HG02870 (cell line): ENCODE results near the gene GJB3.
A peak's percentile ranks its signal among the peaks of the same experiment; 100 is the strongest.
"Not testable (repeated sequence)": the region's sequence is repeated elsewhere in the genome, so short reads cannot be mapped to it uniquely, and the experiment has no call there.

Experiments used
- ATAC-seq: cut with Tn5 transposase; IDR thresholded peaks from one replicate; pipeline ENCODE4 v1.9.1; 2021; ENCODE audit warnings: mild to moderate bottlenecking, moderate library complexity; ENCODE audit not compliant: unreplicated experiment

Gene GJB3

GRCh38 chr1:34785231-34785874, 4.3 kb downstream of the GJB3 start:
- ATAC-seq = no peak

GRCh38 chr1:34785875-34786470, 5.0 kb downstream of the GJB3 start:
- ATAC-seq = no peak

DNA sequence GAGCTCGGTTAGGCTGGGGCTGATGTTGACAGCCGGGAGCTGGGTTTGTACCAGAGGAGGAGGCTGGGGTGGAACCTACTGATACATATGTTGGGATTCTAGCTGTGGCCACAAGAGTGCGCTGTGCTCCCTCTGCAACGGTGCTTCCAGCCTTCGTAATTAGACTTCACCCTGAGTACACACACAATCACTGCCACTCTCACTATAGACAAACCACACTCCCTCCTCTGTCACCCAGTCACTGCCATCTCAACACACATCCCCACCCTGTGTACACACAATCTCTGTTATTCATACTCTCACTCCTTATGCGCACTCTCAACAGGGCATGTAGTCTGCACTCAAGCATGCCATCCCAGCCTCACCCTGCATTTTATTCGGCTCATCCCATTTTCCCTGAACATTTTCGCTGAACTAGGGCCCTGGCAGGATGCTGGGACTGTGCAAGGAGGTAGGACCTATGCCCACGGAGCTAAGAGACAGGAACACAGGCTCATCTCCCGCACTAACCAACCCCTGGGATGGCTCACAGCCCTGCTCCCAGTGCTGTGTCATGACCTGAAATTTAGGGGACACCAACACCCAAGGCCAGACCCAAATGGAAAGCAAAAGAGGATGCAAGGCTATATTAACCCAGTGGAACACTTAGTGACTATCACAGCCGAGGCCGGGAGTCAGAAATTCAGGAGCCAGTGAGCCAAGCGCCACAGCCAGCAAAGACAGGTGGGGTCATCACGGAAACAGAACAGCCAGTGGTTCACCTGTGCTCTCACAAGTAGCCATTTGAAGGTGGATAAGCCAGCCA, 5.7 kb downstream of the GJB3 start:
- no peak for ATAC-seq

- no peak for ATAC-seq
Observed at GRCh38 chr1:34787461-34788420, 6.7 kb downstream of the GJB3 start.

- ATAC-seq = no peak
Observed at GRCh38 chr1:34790985-34791384, 10.0 kb downstream of the GJB3 start.

- no peak for ATAC-seq
Observed at GRCh38 chr1:34792424-34792823, 11.4 kb downstream of the GJB3 start.

DNA sequence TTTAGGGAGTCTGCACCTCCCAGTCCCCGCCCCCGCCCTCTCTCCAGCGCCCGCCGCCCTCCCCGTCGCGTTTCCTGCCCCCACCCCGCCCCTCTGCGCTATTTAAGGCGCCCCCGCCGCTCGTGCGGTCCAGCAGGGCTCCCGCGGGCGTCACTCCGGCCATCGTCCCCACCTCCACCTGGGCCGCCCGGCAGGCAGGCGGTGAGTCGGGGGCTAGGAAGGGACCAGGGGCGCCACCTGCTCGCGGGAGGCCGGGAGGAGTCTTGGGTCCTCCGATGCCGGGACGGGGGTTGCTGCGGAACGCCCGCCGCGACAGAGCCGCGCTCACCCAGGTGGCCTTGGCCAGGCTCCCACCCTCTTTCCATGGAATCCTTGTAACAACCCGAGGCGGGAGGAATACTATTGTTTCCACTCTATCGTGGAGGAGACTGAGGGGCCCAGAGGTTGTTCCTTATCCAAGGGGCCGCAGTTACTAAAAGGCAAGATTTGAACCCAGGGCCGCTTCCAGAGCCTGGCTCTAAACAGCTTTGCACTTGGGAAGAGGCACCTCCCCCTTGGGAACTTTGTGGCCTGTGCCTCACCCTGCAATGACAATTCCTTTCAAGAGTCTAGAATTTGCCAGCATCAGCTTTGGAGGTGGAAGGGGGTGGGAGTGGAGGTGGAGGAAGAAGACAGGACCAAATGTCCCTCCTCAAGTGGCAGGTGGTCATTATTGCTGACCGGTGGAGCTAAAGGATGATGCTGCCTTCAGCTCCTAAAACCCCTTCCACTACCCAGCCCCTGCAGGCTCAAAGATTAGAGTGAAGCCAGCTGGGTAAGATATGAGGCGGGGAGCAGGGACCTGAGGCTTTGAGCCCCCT, 12.1 kb downstream of the GJB3 start, which contains the start of gene GJA4:
Gene GJA4 (plus strand): TSS at position 132 of the 860 bp plus-strand sequence. CDS start 1,215 bp downstream, outside the sequence.
- ATAC-seq = no peak

GRCh38 chr1:34794001-34794789, 13.2 kb downstream of the GJB3 start:
- ATAC-seq = no peak

DNA sequence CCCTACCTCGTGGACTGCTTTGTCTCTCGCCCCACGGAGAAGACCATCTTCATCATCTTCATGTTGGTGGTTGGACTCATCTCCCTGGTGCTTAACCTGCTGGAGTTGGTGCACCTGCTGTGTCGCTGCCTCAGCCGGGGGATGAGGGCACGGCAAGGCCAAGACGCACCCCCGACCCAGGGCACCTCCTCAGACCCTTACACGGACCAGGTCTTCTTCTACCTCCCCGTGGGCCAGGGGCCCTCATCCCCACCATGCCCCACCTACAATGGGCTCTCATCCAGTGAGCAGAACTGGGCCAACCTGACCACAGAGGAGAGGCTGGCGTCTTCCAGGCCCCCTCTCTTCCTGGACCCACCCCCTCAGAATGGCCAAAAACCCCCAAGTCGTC, 13.8 kb downstream of the GJB3 start:
- ATAC-seq = no peak

DNA sequence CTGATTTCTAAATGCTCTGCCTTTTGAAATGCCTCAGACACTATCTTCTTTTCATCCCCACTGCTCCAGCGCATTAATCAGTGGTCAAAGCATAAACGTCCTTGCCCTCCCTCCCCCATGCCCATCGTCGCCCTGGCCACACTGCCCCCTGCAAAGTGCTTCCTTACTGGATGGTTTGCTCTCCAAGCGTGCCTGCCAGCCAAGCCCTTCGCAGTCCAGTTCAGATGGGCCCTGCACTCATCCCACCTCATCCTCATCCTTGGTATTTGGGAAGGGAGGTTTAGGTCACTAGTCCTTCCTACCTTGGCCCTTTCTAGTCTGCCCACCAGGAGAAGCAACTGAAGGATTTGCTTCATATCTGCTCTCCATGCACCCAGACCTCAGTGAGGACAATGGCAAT, 14.9 kb downstream of the GJB3 start:
- no peak for ATAC-seq

DNA sequence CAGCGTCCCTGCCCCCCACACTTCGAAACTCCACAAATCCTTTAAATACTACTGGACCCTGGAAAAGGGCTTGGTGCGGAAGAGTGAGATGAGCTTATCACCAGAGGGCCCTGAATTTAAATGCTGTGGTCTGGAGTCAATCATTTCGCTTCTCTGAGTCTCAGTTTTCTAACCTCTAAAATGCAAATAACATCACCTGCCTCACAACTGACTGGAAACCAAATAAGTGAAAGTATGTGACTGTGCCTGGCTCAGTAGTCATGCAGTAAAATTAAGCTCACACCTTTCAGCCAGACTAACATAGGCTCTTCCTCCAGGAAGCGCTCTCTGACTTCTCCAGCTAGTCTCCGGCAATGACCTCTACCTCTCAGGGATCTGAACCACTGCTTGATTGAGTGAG, 16.0 kb downstream of the GJB3 start:
- ATAC-seq = peak; percentile 54

DNA sequence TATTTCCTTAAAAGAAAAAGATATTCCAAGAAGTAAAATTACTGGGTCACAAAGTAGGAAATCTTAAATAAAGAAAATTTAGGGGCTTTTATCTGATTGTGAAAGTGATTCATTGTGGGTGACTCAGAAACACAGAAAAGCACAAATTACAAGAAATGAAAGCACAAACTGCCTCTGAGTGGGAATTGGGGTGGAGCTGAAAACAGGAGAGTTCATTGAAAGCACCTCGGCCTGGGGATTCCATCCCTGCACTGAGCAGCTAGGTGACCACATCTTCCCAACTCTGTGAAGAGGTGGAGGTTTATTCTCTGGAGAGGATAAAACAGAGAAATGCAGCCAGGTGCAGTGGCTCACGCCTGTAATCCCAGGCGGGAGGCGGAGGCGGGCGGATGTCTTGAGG, 19.2 kb downstream of the GJB3 start:
- no peak for ATAC-seq

DNA sequence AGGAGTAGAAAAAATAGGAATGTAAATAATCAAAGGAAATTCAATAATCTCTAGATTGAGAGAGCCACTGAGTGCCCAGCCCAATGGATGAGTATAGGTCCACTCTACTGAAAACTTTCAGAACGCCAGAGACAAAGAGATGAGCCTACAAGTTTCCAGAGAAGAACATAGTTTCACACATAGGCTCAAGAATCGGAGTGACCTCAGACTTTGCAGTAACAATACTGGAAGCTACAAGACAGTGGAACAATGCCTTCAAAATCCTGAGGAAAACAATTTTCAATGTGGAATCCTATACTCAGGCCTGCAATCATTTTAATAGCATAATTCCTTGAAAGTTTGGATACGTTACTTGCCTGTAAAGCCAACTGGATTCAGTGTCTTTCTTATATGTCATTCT, 22.8 kb downstream of the GJB3 start:
- no peak for ATAC-seq

- no peak for ATAC-seq
Observed at GRCh38 chr1:34806396-34806795, 25.4 kb downstream of the GJB3 start.

DNA sequence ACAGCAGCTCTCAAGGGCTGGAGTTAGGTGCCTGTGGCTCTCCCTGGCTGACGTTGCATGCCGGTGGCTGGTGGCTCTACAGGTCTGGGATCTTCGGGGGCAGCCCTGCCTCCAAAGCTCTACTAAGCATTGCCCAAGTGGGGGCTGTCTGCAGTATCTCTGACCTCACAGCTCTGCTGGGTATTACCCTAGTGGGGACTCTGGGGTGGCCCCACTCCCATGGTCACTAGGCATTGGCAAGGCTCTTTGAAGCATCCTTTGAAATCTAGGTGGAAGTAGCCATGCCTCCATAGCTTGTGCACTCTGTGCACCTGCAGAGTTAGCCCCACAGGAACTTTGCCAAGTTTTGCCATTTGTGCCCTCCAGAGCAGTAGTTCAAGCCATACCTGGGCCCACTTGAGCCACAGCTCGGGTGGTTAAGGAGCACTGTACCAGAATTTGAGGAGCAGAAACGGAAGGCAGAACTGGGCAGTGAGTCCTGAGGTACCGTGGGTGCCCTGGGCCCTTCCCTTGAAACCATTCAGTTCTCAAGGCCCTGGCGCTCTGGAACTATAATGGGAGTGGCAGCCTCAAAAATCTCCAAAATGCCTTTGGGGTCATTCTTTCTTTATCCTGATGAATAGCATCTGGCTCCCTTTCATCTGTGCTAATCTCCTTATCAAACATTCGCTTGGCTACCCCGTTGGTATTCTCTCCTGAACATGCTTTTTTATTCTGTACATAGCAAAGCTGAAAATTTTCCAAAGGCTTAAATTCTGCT, 27.2 kb downstream of the GJB3 start:
- ATAC-seq = no peak

GRCh38 chr1:34810781-34811180, 29.8 kb downstream of the GJB3 start:
- ATAC-seq = not testable (repeated sequence)

DNA sequence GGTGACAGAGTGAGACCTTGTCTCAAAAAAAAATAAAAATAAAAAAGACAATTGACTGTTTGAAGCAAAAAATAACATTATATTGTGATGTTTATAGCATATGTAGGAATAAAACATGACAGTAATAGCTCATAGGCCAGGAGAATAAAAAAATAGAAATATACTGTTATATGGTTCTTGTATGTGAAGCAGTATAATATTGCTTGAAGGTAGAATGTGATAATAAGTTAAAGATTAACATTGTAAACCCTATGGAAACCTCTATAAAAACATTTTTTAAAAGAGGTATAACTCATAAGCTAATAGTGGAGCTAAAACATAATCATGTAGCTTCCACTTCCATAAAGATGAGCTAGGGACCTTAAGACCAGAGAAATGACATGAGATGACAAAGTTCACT, 35.3 kb downstream of the GJB3 start:
- no peak for ATAC-seq

GRCh38 chr1:34816778-34817177, 35.8 kb downstream of the GJB3 start:
- ATAC-seq = no peak
